G401.6 (cell line): ENCODE results near the gene NUBPL.
"Not testable (repeated sequence)": the region's sequence is repeated elsewhere in the genome, so short reads cannot be mapped to it uniquely, and the experiment has no call there.

Experiments
- FAIRE-seq: peaks from 2 replicates; lab custom pipeline; 2012; peaks lifted over from hg19 to GRCh38; lab: Jason Lieb, UNC

The NUBPL gene

GRCh38 chr14:31578792-31579501, 17.7 kb downstream of the NUBPL start:
- FAIRE-seq = no peak

DNA sequence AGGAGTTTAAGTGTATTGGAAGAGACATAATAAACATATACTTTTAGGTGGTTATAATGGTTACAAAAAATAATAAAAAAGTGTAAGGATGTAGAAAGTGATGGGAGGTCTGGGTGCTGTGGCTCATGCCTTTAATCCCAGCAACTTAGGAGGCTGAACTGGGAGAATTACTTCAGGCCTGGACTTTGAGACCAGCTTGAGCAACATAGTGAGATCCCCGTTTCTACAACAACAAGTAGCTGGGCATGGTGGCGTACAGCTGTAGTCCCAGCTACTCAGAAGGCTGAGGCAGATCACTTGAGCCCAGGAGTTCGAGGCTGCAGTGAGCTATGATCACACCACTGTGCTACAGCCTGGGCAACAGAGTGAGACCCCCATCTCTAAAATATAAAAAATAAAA, 19.0 kb downstream of the NUBPL start:
- FAIRE-seq = no peak

DNA sequence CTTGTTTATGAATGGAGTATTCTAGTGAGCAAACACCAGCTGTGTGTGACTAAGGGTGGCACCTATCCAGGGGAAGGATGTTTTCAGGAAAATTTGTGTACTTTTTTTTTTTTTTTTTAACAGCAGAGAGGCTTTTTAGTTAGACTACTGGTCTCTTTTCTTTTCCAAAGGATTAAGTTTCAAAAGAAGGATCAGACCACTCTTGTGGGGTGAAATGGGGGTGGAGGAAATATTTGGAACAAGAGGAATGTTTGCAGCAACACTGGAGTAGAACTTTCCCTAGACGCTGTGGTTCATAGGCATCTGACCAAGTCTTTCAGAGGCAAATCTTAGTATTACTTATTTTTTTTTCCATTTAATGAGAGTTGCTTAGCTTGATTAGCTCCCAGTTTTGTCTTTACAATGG, 21.1 kb downstream of the NUBPL start:
- no peak for FAIRE-seq

GRCh38 chr14:31582836-31583452, 21.7 kb downstream of the NUBPL start:
- no peak for FAIRE-seq

GRCh38 chr14:31590206-31590605, 29.0 kb downstream of the NUBPL start:
- FAIRE-seq = no peak

GRCh38 chr14:31592122-31592521, 30.9 kb downstream of the NUBPL start:
- FAIRE-seq = no peak

DNA sequence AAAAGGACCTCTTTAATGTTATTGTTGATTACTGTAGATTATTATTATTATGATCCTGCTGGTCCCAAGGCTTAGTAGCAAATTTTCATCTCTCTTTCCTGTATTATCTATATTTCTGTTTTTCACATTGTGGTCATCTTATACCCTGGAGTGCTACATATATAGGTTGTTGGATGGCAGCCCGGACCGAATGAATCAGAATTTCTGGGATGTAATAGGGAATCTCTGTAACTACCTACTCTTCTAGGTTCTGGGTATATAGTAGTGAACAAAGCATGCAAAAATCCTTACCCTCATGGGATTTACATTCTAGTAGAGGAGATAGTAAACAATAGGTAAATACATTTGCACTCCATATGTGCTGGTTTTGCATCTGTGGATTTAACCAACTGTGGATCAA, 31.4 kb downstream of the NUBPL start:
- no peak for FAIRE-seq

DNA sequence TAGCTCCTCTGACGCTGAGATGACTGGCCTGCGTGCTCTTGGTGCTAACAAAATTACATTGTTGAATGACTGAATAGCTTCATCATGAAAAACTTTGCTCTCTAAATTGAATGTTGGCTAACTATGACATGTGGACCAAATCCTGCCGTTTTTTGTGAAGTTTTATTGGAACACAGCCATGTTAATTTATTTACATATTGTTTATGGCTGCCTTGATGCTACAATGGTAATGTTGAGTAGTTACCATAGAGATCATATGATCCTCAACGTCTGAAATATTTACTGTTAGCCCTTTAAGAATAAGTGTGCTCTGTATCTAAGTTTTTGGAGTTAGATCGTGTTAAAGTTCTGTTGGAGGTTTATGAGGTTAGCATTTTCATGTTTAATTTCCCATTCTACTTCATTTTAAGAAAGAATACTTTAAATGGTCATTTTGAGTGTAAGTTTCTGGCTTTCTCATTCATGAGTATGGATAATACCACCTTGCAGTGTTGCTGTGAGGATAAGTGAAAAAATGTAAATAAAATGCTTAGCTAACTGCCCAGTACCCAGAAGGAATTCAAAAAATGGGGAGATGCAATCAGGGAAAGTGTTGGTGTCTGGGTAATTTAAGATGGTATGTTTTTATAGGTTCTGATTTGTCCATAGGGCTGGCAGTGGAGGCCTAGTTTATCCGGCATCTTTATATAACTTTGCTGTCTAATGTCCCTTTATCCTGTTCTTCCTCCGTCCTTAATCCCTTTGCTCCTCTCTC, 35.3 kb downstream of the NUBPL start:
- no peak for FAIRE-seq

DNA sequence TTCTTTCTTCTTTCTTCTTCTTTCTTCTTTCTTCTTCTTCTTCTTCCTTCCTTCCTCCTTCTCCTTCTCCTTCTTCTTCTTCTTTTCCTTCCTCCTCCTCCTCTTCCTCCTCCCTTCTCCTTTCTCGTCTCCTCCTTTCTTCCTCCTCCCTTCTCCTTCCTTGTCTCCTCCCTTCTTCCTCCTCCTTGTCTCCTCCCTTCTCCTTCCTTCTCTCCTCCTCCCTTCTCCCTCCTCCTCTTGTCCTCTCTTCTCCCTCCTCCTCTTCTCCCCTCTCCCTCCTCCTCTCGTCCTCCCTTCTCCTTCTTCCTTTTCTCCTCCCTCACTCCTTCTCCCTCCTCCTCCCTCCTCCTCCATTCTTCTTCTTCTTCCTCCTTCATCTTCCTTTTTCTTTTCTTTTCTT, 44.5 kb downstream of the NUBPL start:
- FAIRE-seq = no peak

- FAIRE-seq = no peak
Observed at GRCh38 chr14:31611778-31612433, 50.7 kb downstream of the NUBPL start.

DNA sequence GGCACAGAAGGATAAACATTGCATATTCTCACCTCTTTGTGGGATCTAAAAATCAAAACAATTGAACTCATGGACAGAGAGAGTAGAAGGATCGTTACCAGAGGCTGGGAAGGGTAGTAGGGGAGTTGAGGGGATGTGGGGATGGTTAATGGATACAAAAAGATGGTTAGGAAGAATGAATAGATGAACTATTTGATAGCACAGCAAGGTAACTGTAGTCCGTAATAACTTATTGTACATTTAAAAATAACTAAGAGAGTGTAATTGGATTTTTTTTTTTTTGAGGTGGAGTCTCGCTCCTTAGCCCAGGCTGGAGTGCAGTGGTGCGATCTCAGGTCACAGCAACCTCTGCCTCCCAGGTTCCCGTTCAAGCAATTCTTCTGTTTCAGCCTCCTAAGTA, 52.0 kb downstream of the NUBPL start:
- no peak for FAIRE-seq

DNA sequence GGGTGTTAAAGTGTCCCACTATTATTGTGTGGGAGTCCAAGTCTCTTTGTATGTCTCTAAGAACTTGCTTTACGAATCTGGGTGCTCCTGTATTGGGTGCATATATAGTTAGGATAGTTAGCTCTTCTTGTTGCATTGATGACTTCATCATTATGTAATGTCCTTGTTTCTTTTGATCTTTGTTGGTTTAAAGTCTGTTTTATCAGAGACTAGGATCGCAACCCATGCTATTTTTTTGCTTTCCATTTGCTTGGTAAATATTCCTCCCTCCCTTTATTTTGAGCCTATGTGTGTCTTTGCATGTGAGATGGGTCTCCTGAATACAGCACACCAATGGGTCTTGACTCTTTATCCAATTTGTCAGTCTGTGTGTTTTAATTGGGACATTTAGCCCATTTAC, 57.7 kb downstream of the NUBPL start:
- not testable (repeated sequence) for FAIRE-seq

DNA sequence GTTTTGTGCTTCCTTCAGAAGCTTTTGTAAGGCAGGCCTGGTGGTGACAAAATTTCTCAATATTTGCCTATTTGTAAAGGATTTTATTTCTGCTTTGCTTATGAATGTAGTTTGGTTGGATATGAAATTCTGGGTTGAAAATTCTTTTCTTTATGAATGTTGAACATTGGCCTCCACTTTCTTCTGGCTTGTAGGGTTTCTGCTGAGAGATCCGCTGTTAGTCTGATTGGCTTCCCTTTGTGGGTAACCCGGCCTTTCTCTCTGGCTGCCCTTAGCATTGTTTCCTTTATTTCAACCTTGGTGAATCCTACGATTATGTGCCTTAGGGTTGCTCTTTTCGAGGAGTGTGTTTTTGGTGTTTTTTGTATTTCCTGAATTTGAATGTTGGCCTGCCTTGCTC, 58.2 kb downstream of the NUBPL start:
- no peak for FAIRE-seq

- not testable (repeated sequence) for FAIRE-seq
Observed at GRCh38 chr14:31620898-31621297, 59.7 kb downstream of the NUBPL start.

- FAIRE-seq = no peak
Observed at GRCh38 chr14:31622060-31622459, 60.9 kb downstream of the NUBPL start.

DNA sequence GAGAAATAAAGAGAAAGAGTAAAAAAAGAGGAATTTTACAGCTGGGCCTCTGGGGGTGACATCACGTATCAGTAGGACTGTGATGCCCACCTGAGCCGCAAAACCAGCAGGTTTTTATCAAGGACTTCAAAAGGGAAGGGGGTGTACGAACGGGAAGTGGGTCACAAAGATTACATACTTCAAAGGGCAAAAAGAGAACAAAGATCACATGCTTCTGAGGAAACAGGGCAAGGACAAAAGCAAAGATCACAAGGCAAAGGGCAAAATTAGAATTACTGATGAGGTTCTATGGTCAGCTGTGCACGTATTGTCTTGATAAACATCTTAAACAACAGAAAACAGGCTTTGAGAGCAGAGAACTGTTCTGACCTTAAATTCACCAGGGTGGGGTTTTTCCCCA, 91.7 kb downstream of the NUBPL start:
- FAIRE-seq = not testable (repeated sequence)

GRCh38 chr14:31657917-31658316, 96.7 kb downstream of the NUBPL start:
- no peak for FAIRE-seq

DNA sequence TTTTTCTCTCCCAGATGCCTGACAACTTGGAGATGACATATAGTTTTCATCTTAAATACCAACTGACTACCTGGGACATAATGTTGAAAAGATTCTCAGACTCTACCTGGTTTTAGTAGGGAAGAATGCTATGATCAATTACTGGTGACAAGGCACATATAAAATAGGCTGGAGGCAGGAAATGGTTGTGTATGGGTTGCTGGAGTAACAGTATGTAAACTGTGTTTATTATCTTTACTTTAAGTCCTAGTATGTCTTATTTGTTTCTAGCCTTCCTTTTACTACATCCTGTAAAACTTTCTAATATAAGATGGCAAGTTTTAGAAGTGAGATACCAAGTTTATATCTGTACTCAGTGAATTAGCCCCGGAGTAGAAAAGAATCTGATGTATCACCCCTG, 98.1 kb downstream of the NUBPL start:
- FAIRE-seq = no peak

- FAIRE-seq = no peak
Observed at GRCh38 chr14:31660191-31660590, 99.0 kb downstream of the NUBPL start.

- no peak for FAIRE-seq
Observed at GRCh38 chr14:31660728-31661127, 99.5 kb downstream of the NUBPL start.

- FAIRE-seq = no peak
Observed at GRCh38 chr14:31668348-31668747, 107.1 kb downstream of the NUBPL start.

GRCh38 chr14:31672709-31673108, 111.5 kb downstream of the NUBPL start:
- no peak for FAIRE-seq

- no peak for FAIRE-seq
Observed at GRCh38 chr14:31677052-31677451, 115.8 kb downstream of the NUBPL start.
